ENCODE data around the gene BTBD7.

The BTBD7 gene

GRCh38 chr14:93299416-93299815 lies 33.4 kb downstream of the BTBD7 start:
- DNase-seq (ENCODE audit: low read depth), result no peak
- TF ChIP-seq CTCF (IDR thresholded peaks at IDR 0.05; ENCODE audit: low read depth, low read length, missing control alignments), result no peak
- H3K4me3 ChIP-seq (ENCODE audit: low read depth, low read length), result no peak overlapping the region

- H3K4me3 ChIP-seq (ENCODE audit: low read depth, low read length), result no peak overlapping the region
- DNase-seq (ENCODE audit: low read depth), result no peak
- no peak for TF ChIP-seq CTCF (IDR thresholded peaks at IDR 0.05; ENCODE audit: low read depth, low read length, missing control alignments)
Observed at GRCh38 chr14:93295541-93296220, 37.2 kb downstream of the BTBD7 start.

GRCh38 chr14:93286212-93286890 lies 46.5 kb downstream of the BTBD7 start:
- TF ChIP-seq CTCF (IDR thresholded peaks at IDR 0.05; ENCODE audit: low read depth, low read length, missing control alignments), result no peak
- DNase-seq (ENCODE audit: low read depth), result no peak
- no peak overlapping the region for H3K4me3 ChIP-seq (ENCODE audit: low read depth, low read length)

- TF ChIP-seq CTCF (IDR thresholded peaks at IDR 0.05; ENCODE audit: low read depth, low read length, missing control alignments), result no peak
- no peak for DNase-seq (ENCODE audit: low read depth)
- H3K4me3 ChIP-seq (ENCODE audit: low read depth, low read length), result no peak overlapping the region
Observed at GRCh38 chr14:93285044-93285443, 47.8 kb downstream of the BTBD7 start.

GRCh38 chr14:93281937-93282336 lies 50.9 kb downstream of the BTBD7 start:
- no peak for TF ChIP-seq CTCF (IDR thresholded peaks at IDR 0.05; ENCODE audit: low read depth, low read length, missing control alignments)
- DNase-seq (ENCODE audit: low read depth), result no peak
- no peak overlapping the region for H3K4me3 ChIP-seq (ENCODE audit: low read depth, low read length)

GRCh38 chr14:93280743-93281142 lies 52.1 kb downstream of the BTBD7 start:
- no peak for DNase-seq (ENCODE audit: low read depth)
- no peak for TF ChIP-seq CTCF (IDR thresholded peaks at IDR 0.05; ENCODE audit: low read depth, low read length, missing control alignments)

More at GRCh38 chr14:93280743-93281142, 52.1 kb downstream of the BTBD7 start:
- H3K4me3 ChIP-seq (ENCODE audit: low read depth, low read length), result no peak overlapping the region

Data from GM12864 (cell line).